ENCODE measurements around the gene ANXA11.

Gene ANXA11

DNA sequence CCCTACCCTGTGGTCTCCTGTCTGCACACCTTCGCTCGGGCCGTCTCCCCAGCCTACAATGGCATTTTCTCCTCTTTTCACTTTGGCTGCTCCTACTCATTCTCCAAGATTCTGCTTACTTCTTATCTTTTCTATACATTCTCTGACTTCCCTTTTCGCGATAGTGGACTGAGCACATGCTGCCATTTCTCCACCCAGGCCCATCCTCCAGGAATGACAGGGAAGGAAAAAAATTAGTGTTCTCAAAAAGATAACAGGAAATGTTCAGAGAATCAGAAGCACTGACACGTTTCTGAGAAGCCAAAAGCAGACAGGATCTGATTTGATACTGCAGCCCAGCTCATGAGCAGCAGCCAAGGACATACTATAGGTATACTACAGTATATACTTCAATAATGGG, 6.4 kb upstream of the ANXA11 start:
- H3K4me1 ChIP-seq (ENCODE audit: control insufficient read depth, low read length), result no peaks in the 10 kb centered on the region
- no peaks in the 10 kb centered on the region for H3K36me3 ChIP-seq (ENCODE audit: control insufficient read depth, low read length)
- no peaks in the 10 kb centered on the region for H3K79me2 ChIP-seq (ENCODE audit: control insufficient read depth, low read length)
- H3K4me3 ChIP-seq (ENCODE audit: low read length), result no peak overlapping the region
- no peaks in the 10 kb centered on the region for H4K20me1 ChIP-seq (ENCODE audit: control insufficient read depth, insufficient read depth, low read depth, low read length)
- no peaks in the 10 kb centered on the region for H3F3A ChIP-seq (ENCODE audit: control insufficient read depth, insufficient read depth)
- H3K27ac ChIP-seq (ENCODE audit: low read depth, low read length), result no peak overlapping the region
- no peaks in the 10 kb centered on the region for H3K9me2 ChIP-seq (replicated peaks; ENCODE audit: control insufficient read depth, low read length)
- no peak overlapping the region for H3K4me2 ChIP-seq (ENCODE audit: low read length)
- H3K9me3 ChIP-seq (ENCODE audit: control insufficient read depth, insufficient read depth, low read length), result no peaks in the 10 kb centered on the region
- peaks cover 4% of the 10 kb centered on the region; the same call in 1 of the 2 replicates for H3K27me3 ChIP-seq (ENCODE audit: control insufficient read depth, low read length)
- TF ChIP-seq, protein P1, sequence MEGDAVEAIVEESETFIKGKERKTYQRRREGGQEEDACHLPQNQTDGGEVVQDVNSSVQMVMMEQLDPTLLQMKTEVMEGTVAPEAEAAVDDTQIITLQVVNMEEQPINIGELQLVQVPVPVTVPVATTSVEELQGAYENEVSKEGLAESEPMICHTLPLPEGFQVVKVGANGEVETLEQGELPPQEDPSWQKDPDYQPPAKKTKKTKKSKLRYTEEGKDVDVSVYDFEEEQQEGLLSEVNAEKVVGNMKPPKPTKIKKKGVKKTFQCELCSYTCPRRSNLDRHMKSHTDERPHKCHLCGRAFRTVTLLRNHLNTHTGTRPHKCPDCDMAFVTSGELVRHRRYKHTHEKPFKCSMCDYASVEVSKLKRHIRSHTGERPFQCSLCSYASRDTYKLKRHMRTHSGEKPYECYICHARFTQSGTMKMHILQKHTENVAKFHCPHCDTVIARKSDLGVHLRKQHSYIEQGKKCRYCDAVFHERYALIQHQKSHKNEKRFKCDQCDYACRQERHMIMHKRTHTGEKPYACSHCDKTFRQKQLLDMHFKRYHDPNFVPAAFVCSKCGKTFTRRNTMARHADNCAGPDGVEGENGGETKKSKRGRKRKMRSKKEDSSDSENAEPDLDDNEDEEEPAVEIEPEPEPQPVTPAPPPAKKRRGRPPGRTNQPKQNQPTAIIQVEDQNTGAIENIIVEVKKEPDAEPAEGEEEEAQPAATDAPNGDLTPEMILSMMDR (IDR thresholded peaks at IDR 0.05; ENCODE audit: low read depth, low read length, poor library complexity, severe bottlenecking), result no peak
- no peak for TF ChIP-seq EZH2phosphoT487 (IDR thresholded peaks at IDR 0.05; ENCODE audit: borderline replicate concordance, low read length)

GRCh38 chr10:80210259-80210658, 4.9 kb upstream of the ANXA11 start:
- Histone ChIP-seq H3K9me2 (replicated peaks; ENCODE audit: control insufficient read depth, low read length) (no peaks in the 10 kb centered on the region), H3K27ac (ENCODE audit: low read depth, low read length) (no peak overlapping the region), H3K79me2 (ENCODE audit: control insufficient read depth, low read length) (peaks cover under 1% of the 10 kb centered on the region; the same call in 1 of the 2 replicates), H3K4me3 (ENCODE audit: low read length) (no peak overlapping the region), H3K4me1 (ENCODE audit: control insufficient read depth, low read length) (peaks cover 8% of the 10 kb centered on the region), H3F3A (ENCODE audit: control insufficient read depth, insufficient read depth) (0 out of 2 replicates have a peak, but pooled peaks cover 4% of the 10 kb centered on the region), H4K20me1 (ENCODE audit: control insufficient read depth, insufficient read depth, low read depth, low read length) (no peaks in the 10 kb centered on the region), H3K36me3 (ENCODE audit: control insufficient read depth, low read length) (no peaks in the 10 kb centered on the region), H3K27me3 (ENCODE audit: control insufficient read depth, low read length) (0 out of 2 replicates have a peak, but pooled peaks cover 2% of the 10 kb centered on the region), H3K4me2 (ENCODE audit: low read length) (no peak overlapping the region), H3K9me3 (ENCODE audit: control insufficient read depth, insufficient read depth, low read length) (no peaks in the 10 kb centered on the region)
- TF ChIP-seq EZH2phosphoT487 (IDR thresholded peaks at IDR 0.05; ENCODE audit: borderline replicate concordance, low read length), result no peak
- TF ChIP-seq, protein P1 (IDR thresholded peaks at IDR 0.05; ENCODE audit: low read depth, low read length, poor library complexity, severe bottlenecking), result no peak

- H3K4me2 ChIP-seq (ENCODE audit: low read length), result no peak overlapping the region
- no peak overlapping the region for H3K4me3 ChIP-seq (ENCODE audit: low read length)
Measured at GRCh38 chr10:80207768-80208370, 2.5 kb upstream of the ANXA11 start.

More at GRCh38 chr10:80207768-80208370, 2.5 kb upstream of the ANXA11 start:
- 0 out of 2 replicates have a peak, but pooled peaks cover 4% of the 10 kb centered on the region for H3F3A ChIP-seq (ENCODE audit: control insufficient read depth, insufficient read depth)
- H3K36me3 ChIP-seq (ENCODE audit: control insufficient read depth, low read length), result peaks cover 9% of the 10 kb centered on the region
- TF ChIP-seq, protein P1 (IDR thresholded peaks at IDR 0.05; ENCODE audit: low read depth, low read length, poor library complexity, severe bottlenecking), result no peak
- TF ChIP-seq EZH2phosphoT487 (IDR thresholded peaks at IDR 0.05; ENCODE audit: borderline replicate concordance, low read length), result no peak
- peaks cover 24% of the 10 kb centered on the region for H3K79me2 ChIP-seq (ENCODE audit: control insufficient read depth, low read length)
- no peaks in the 10 kb centered on the region for H3K9me2 ChIP-seq (replicated peaks; ENCODE audit: control insufficient read depth, low read length)
- H3K27ac ChIP-seq (ENCODE audit: low read depth, low read length), result no peak overlapping the region
- H3K4me1 ChIP-seq (ENCODE audit: control insufficient read depth, low read length), result peaks cover 23% of the 10 kb centered on the region
- H4K20me1 ChIP-seq (ENCODE audit: control insufficient read depth, insufficient read depth, low read depth, low read length), result peaks cover 4% of the 10 kb centered on the region; the same call in 1 of the 2 replicates
- H3K9me3 ChIP-seq (ENCODE audit: control insufficient read depth, insufficient read depth, low read length), result no peaks in the 10 kb centered on the region
- H3K27me3 ChIP-seq (ENCODE audit: control insufficient read depth, low read length), result 0 out of 2 replicates have a peak, but pooled peaks cover 2% of the 10 kb centered on the region

All from DOHH2 (cell line).